HepG2 (cell line): ENCODE data around the gene TRMT1. TPM values are rescaled to one million over a fixed set of nuclear protein-coding genes. Genes with fewer than 3 reads are reported as not detected.

ENCODE experiments used
- AHDC1 ChIP-seq: sonication (generic); formaldehyde crosslinking; IDR thresholded peaks from 2 replicates; pipeline ENCODE4 v1.5.1; 2020; ENCODE audit warnings: mild to moderate bottlenecking, missing genetic modification reagents, borderline replicate concordance
- CBFB ChIP-seq: sonication (generic); formaldehyde crosslinking; IDR thresholded peaks from 2 replicates; pipeline ENCODE4 v1.4.0; 2020; ENCODE audit warnings: missing genetic modification reagents
- CC2D1A ChIP-seq: sonication (generic); formaldehyde crosslinking; IDR thresholded peaks from 2 replicates; pipeline ENCODE4 v1.8.1; 2023; ENCODE audit warnings: mild to moderate bottlenecking, missing genetic modification reagents
- HNRNPLL ChIP-seq: fragments of 200-400 bp; formaldehyde crosslinking; IDR thresholded peaks from 2 replicates; pipeline ENCODE4 v1.6.1; 2017; ENCODE audit warnings: mild to moderate bottlenecking, low read depth, low read length; ENCODE audit not compliant: poor library complexity, severe bottlenecking
- PHF21A ChIP-seq: sonication (generic); formaldehyde crosslinking; IDR thresholded peaks from 2 replicates; pipeline ENCODE4 v1.5.0; 2020; ENCODE audit warnings: mild to moderate bottlenecking, missing genetic modification reagents
- RBFOX2 ChIP-seq: fragments of 200-400 bp; formaldehyde crosslinking; IDR thresholded peaks from 2 replicates; pipeline ENCODE4 v1.6.1; 2017; ENCODE audit warnings: low read depth, mild to moderate bottlenecking, low read length
- TFDP2 ChIP-seq: sonication (generic); formaldehyde crosslinking; IDR thresholded peaks from 2 replicates; pipeline ENCODE4 v1.4.0; 2020; ENCODE audit warnings: missing genetic modification reagents
- TGIF2 ChIP-seq: IDR thresholded peaks from 2 replicates; pipeline ENCODE4 v1.6.1; 2016; ENCODE audit warnings: control low read depth, missing compliant biosample characterization
- ZBTB14 ChIP-seq: sonication (generic); formaldehyde crosslinking; IDR thresholded peaks from 2 replicates; pipeline ENCODE4 v1.4.0; 2020; ENCODE audit warnings: missing genetic modification reagents
- ZBTB7B ChIP-seq: sonication (generic); formaldehyde crosslinking; IDR thresholded peaks from 2 replicates; pipeline ENCODE4 v1.4.0; 2020; ENCODE audit warnings: missing genetic modification reagents
- ZFX ChIP-seq: sonication (generic); formaldehyde crosslinking; IDR thresholded peaks from 2 replicates; pipeline ENCODE4 v1.4.0; 2020; ENCODE audit warnings: mild to moderate bottlenecking, low read depth, missing genetic modification reagents, moderate library complexity
- ZFY ChIP-seq: sonication (generic); formaldehyde crosslinking; IDR thresholded peaks from 2 replicates; pipeline ENCODE4 v1.4.0; 2020; ENCODE audit warnings: missing genetic modification reagents
- ZNF280D ChIP-seq: sonication (generic); formaldehyde crosslinking; IDR thresholded peaks from 2 replicates; pipeline ENCODE4 v1.5.1; 2020; ENCODE audit warnings: mild to moderate bottlenecking, missing genetic modification reagents
- ZNF317 ChIP-seq: sonication (generic); formaldehyde crosslinking; IDR thresholded peaks from 2 replicates; pipeline ENCODE4 v1.5.0; 2020; ENCODE audit warnings: mild to moderate bottlenecking, missing genetic modification reagents
- ZNF597 ChIP-seq: sonication (generic); formaldehyde crosslinking; IDR thresholded peaks from 2 replicates; pipeline ENCODE4 v1.5.0; 2020; ENCODE audit warnings: missing genetic modification reagents
- ZNF7 ChIP-seq: IDR thresholded peaks from 2 replicates; pipeline ENCODE4 v1.6.1; 2016; ENCODE audit warnings: missing biosample characterization, missing genetic modification reagents
- ZSCAN31 ChIP-seq: sonication (generic); formaldehyde crosslinking; IDR thresholded peaks from 2 replicates; pipeline ENCODE4 v1.5.0; 2020; ENCODE audit warnings: low read depth, mild to moderate bottlenecking, missing genetic modification reagents
- polyA plus RNA-seq, 8 experiments: library from polyadenylated mRNA; depleted of rRNA in 3 of 8; stranded (reverse) in 7 of 8; unstranded in 1 of 8; fragments of >200 nt; fragmentation: Illumina TruSeq in 4 of 8; extraction: Trizol in 4 of 8; gene quantifications; 2 replicates each; pipeline versions ENCODE4 v1.2.1 to v1.2.3, GENCODE V29; 2011 to 2016; ENCODE audit warnings: low read depth in 4 of 8, missing spikeins in 1 of 8, mixed read lengths in 1 of 8; ENCODE audit not compliant: insufficient read depth in 1 of 8
- total RNA-seq, 5 experiments: library from RNA; depleted of rRNA; stranded (reverse); fragments of >200 nt; fragmentation: Illumina TruSeq; extraction: Trizol; gene quantifications; 2 replicates each; pipeline ENCODE4 v1.2.3, GENCODE V29; 2016; ENCODE audit warnings: low read depth in 1 of 5

Gene TRMT1
- total and polyA plus RNA-seq, 2 of the 13 experiments (the other 11 are each of a cell fraction or from before 2014, with no cell fraction given), result 35.5 to 44.1 TPM

- TF ChIP-seq ZNF317 (CRISPR knock-in tag) (no peak), ZSCAN31 (no peak), CBFB (CRISPR knock-in tag) (no peak), ZFX (CRISPR knock-in tag) (peak; percentile 2; the same call in 1 of the 2 replicates), ZBTB7B (CRISPR knock-in tag) (0 out of 2 replicates have a peak, but pooled peaks have one; percentile 22), RBFOX2 (no peak), TGIF2 (0 out of 2 replicates have a peak, but pooled peaks have one; percentile 18), TFDP2 (no peak), ZNF280D (CRISPR knock-in tag) (no peak), AHDC1 (CRISPR knock-in tag) (no peak), ZFY (CRISPR knock-in tag) (peak; percentile 36; the same call in 1 of the 2 replicates), CC2D1A (no peak), PHF21A (CRISPR knock-in tag) (no peak), HNRNPLL (no peak), ZBTB14 (CRISPR knock-in tag) (peak; percentile 78), ZNF597 (CRISPR knock-in tag) (no peak), ZNF7 (no peak)
These were observed 23.0 kb downstream of the TRMT1 start (continued) for GRCh38 chr19:13093407-13094105.
